ENCODE data around the gene RIPOR3. TPM values are rescaled to one million over a fixed set of nuclear protein-coding genes. Genes with fewer than 3 reads are reported as not detected.
A peak's percentile ranks its signal among the peaks of the same experiment; 100 is the strongest.
"Not testable (repeated sequence)": the region's sequence is repeated elsewhere in the genome, so short reads cannot be mapped to it uniquely, and the experiment has no call there.

RIPOR3 gene
- total and polyA plus RNA-seq, 2 experiments from 2014 or later, result 3.0 to 4.8 TPM

DNA sequence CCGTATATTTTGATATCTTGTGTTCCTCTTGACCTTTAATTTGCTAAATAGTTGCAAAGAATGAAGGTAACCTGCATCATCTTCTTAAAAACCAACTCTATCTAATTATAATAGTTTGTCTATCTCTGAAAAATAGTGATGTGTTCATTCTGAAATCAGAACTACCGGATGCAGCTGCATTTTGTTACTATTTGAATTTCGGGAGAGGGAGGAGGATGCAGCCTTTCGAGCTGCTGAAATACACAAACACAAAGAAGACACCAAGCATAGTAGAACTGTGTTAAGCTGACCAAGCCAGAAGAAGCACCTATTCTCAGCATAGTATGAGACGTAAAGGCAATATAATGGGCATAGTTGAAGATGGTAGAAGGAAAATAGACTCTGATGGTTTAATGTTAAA is 148.0 kb downstream of the RIPOR3 start:
- H3K27me3 ChIP-seq, result no peaks in the 10 kb centered on the region
- peaks cover 9% of the 10 kb centered on the region for H3K4me1 ChIP-seq (ENCODE audit: low read depth)
- H3K4me3 ChIP-seq, result no peak overlapping the region
- no peak for DNase-seq (ENCODE audit: low read depth in 1 of 2, low spot score in 1 of 2)
- H3K36me3 ChIP-seq, result no peaks in the 10 kb centered on the region
- no peaks in the 10 kb centered on the region for H3K9me3 ChIP-seq (ENCODE audit: low read depth)
- no peak overlapping the region for H3K27ac ChIP-seq
- TF ChIP-seq, protein P1, sequence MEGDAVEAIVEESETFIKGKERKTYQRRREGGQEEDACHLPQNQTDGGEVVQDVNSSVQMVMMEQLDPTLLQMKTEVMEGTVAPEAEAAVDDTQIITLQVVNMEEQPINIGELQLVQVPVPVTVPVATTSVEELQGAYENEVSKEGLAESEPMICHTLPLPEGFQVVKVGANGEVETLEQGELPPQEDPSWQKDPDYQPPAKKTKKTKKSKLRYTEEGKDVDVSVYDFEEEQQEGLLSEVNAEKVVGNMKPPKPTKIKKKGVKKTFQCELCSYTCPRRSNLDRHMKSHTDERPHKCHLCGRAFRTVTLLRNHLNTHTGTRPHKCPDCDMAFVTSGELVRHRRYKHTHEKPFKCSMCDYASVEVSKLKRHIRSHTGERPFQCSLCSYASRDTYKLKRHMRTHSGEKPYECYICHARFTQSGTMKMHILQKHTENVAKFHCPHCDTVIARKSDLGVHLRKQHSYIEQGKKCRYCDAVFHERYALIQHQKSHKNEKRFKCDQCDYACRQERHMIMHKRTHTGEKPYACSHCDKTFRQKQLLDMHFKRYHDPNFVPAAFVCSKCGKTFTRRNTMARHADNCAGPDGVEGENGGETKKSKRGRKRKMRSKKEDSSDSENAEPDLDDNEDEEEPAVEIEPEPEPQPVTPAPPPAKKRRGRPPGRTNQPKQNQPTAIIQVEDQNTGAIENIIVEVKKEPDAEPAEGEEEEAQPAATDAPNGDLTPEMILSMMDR (IDR thresholded peaks at IDR 0.05; ENCODE audit: low read depth, low read length), result no peak

- Histone ChIP-seq H3K9me3 (ENCODE audit: low read depth) (no peaks in the 10 kb centered on the region), H3K36me3 (no peaks in the 10 kb centered on the region), H3K4me3 (no peak overlapping the region), H3K27me3 (no peaks in the 10 kb centered on the region), H3K27ac (peak overlapping the region; percentile 57), H3K4me1 (ENCODE audit: low read depth) (peaks cover 9% of the 10 kb centered on the region)
- DNase-seq (ENCODE audit: low read depth in 1 of 2, low spot score in 1 of 2), result no peak
- TF ChIP-seq, protein P1 (IDR thresholded peaks at IDR 0.05; ENCODE audit: low read depth, low read length), result no peak
Measured at GRCh38 chr20:50541606-50542041, 149.7 kb downstream of the RIPOR3 start.

DNA sequence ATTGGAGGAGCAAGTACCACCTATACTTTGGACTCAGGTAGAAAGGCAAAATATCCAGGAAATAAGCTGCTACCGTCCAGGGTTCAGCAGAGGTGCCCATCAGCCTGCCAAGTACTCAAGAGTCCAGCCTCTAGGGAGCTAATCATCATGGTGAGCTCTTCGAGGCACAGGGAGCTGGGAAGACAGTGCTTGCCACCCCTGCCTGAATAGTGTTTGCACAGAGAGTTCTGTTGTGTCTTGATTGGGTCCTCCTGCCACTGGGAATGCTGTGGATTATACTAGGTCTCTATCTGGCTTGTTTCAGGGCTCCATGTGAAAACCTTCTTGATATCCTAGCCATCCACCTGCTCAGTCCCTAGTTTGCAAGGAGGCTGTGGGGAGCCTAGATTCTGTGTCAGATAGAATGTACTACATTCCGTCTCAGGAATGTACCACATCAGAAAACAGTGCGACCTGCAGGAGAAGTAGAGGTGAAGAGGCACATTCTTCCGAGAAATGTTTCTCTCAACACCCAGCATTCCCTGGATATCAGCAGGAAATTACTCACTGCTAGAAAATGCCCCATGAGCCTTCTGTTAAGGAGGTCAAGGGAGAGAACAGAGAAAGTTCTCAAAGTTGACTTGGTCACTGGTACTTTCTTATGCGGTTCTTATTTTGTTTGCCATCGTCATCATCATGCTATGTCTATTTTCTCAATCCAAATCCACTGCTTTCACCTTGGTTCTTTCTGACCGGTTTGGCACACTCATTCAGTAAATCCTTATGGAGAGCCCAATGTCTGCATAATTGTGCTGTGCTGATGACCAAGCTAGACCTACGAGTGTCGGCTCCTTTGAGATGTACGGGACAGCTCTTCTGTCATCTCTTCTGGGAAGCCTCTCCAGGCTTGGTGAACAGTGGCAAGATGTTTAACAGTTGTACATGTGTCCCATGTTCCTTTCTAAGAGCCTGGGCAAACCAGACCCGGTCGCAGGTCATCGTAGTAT is 150.4 kb downstream of the RIPOR3 start:
- DNase-seq (ENCODE audit: low read depth in 1 of 2, low spot score in 1 of 2), result peak; percentile 19 to 95
- no peaks in the 10 kb centered on the region for H3K9me3 ChIP-seq (ENCODE audit: low read depth)
- no peak overlapping the region for H3K4me3 ChIP-seq
- H3K4me1 ChIP-seq (ENCODE audit: low read depth), result peaks cover 9% of the 10 kb centered on the region
- H3K27me3 ChIP-seq, result no peaks in the 10 kb centered on the region
- H3K27ac ChIP-seq, result peak overlapping the region; percentile 57
- TF ChIP-seq, protein P1 (IDR thresholded peaks at IDR 0.05; ENCODE audit: low read depth, low read length), result peak; percentile 9
- H3K36me3 ChIP-seq, result no peaks in the 10 kb centered on the region

GRCh38 chr20:50539798-50540197 is 151.5 kb downstream of the RIPOR3 start:
- H3K4me3 ChIP-seq; H3K9me3 ChIP-seq (ENCODE audit: low read depth); H3K4me1 ChIP-seq (ENCODE audit: low read depth); DNase-seq (ENCODE audit: low read depth in 1 of 2, low spot score in 1 of 2); H3K27me3 ChIP-seq; H3K27ac ChIP-seq; H3K36me3 ChIP-seq: not testable (repeated sequence)

DNA sequence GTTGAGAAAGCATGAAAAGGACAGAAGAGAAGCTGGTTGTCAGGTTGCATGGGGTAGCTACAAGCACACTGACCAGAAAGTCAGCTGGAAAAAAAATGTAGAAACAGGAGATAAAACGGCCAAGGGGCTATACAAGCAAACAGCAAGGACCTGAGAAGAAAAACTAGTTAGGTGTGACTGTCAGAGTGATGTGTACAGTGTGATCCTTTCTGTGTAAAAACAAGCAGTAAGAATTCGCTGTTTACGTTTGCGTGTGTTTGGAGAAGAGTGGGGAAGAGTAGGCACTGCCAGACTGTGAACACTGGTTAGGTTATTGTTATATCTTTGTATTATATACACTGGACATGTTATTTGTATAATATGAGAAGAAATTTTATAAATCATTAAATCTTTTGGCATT is 153.1 kb downstream of the RIPOR3 start:
- TF ChIP-seq, protein P1 (IDR thresholded peaks at IDR 0.05; ENCODE audit: low read depth, low read length), result no peak
- Histone ChIP-seq H3K27me3 (no peaks in the 10 kb centered on the region), H3K27ac (no peak overlapping the region), H3K4me3 (no peak overlapping the region), H3K36me3 (no peaks in the 10 kb centered on the region), H3K9me3 (ENCODE audit: low read depth) (no peaks in the 10 kb centered on the region), H3K4me1 (ENCODE audit: low read depth) (peaks cover 9% of the 10 kb centered on the region)
- DNase-seq (ENCODE audit: low read depth in 1 of 2, low spot score in 1 of 2), result no peak

DNA sequence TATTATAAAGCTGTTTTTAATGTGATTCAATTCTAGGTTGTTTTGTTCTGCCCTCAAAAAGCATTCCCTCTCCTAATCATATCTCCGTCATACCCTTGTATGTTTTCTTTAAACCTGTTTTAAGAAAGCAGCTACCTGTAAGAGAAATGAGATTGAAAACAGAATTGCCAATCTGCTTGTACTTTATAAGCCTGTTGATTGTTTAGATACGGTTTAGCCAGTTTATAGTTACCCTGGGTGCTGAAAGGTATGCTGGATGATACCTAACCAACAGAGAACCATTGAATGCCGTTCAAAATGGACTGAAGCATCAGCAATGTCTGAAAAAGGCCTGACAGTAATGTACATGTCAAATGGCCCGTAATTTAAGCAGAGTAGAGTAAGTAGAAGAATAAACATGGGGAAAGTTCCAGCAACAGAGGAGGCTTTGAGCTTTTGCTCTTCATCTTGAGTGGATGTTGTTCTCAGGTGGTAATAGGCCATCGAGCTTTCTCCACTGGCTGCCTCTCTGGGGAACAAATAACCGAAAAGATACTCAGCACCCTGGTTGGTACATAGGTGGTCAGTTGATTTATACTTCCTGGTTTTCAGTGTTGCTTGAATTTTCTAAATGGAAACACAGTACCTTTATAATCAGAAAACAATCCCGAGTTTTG is 153.7 kb downstream of the RIPOR3 start:
- Histone ChIP-seq H3K4me1 (ENCODE audit: low read depth) (peaks cover 9% of the 10 kb centered on the region), H3K27ac (no peak overlapping the region), H3K4me3 (no peak overlapping the region), H3K27me3 (no peaks in the 10 kb centered on the region), H3K36me3 (no peaks in the 10 kb centered on the region), H3K9me3 (ENCODE audit: low read depth) (no peaks in the 10 kb centered on the region)
- no peak for DNase-seq (ENCODE audit: low read depth in 1 of 2, low spot score in 1 of 2)
- TF ChIP-seq, protein P1 (IDR thresholded peaks at IDR 0.05; ENCODE audit: low read depth, low read length), result no peak

All from cardiac muscle cell (in vitro differentiated cells and primary cell).